VCaP (cell line): ENCODE measurements around the gene OR6B3.

Experiments
- H3K27ac ChIP-seq: fragments of 450-650 bp; 2 replicates; pipeline ENCODE4 v1.5.1; 2017
- CTCF ChIP-seq: fragments of 450-650 bp; conservative IDR thresholded peaks from 2 replicates; pipeline ENCODE4 v1.5.1; 2017; ENCODE audit warnings: mild to moderate bottlenecking, moderate library complexity

OR6B3 gene

GRCh38 chr2:240043279-240043989 lies 9.9 kb downstream of the OR6B3 start:
- no peak overlapping the region for H3K27ac ChIP-seq
- TF ChIP-seq CTCF = no peak

- no peak for TF ChIP-seq CTCF
- H3K27ac ChIP-seq = no peak overlapping the region
These were observed 10.6 kb downstream of the OR6B3 start for GRCh38 chr2:240042740-240043139.

- H3K27ac ChIP-seq = peak overlapping the region; percentile 89
- TF ChIP-seq CTCF = no peak
These were observed 12.0 kb downstream of the OR6B3 start for GRCh38 chr2:240041363-240041762.

GRCh38 chr2:240037358-240037757 lies 16.0 kb downstream of the OR6B3 start:
- TF ChIP-seq CTCF = no peak
- no peak overlapping the region for H3K27ac ChIP-seq

- H3K27ac ChIP-seq = no peak overlapping the region
- no peak for TF ChIP-seq CTCF
These were observed 20.0 kb downstream of the OR6B3 start for GRCh38 chr2:240033330-240033678.

- no peak for TF ChIP-seq CTCF
These were observed 20.7 kb downstream of the OR6B3 start for GRCh38 chr2:240032406-240033329.

GRCh38 chr2:240030379-240031094 lies 22.8 kb downstream of the OR6B3 start, which contains the start of gene OR6B2:
Gene OR6B2 (minus strand): TSS chr2:240030429. CDS start chr2:240030429, 0 bp downstream.
- no peak for TF ChIP-seq CTCF
- no peak within 1 kb of the TSS for H3K27ac ChIP-seq

More at GRCh38 chr2:240032406-240033329, 20.7 kb downstream of the OR6B3 start:
- no peak overlapping the region for H3K27ac ChIP-seq
